SK-N-SH (cell line): ENCODE data around the gene SNX32.

ENCODE experiments used
- EP300 ChIP-seq, 2 experiments: IDR thresholded peaks; 2 replicates each; pipeline versions ENCODE4 v1.4.0 to v1.6.1; 2012; ENCODE audit warnings: borderline replicate concordance in 1 of 2, low read depth in 1 of 2, low read length in 1 of 2
- EZH2phosphoT487 ChIP-seq: fragments of 200-600 bp; sonication (generic); IDR thresholded peaks from 2 replicates; pipeline ENCODE4 v1.6.1; 2017; ENCODE audit warnings: low read depth, mixed run types, mild to moderate bottlenecking, antibody characterized with exemption, moderate library complexity, borderline replicate concordance
- JUND ChIP-seq: IDR thresholded peaks from 2 replicates; pipeline ENCODE4 v1.4.0; 2012
- POLR2AphosphoS5 ChIP-seq: IDR thresholded peaks from 2 replicates; pipeline ENCODE4 v1.6.1; 2012; ENCODE audit warnings: low read depth, low read length
- RCOR1 ChIP-seq: fragments of 150-350 bp; IDR thresholded peaks from 2 replicates; pipeline ENCODE4 v1.6.1; 2017; ENCODE audit warnings: antibody characterized with exemption, low read length
- SIN3A ChIP-seq: IDR thresholded peaks from 2 replicates; pipeline ENCODE4 v1.6.1; 2012; ENCODE audit warnings: low read depth, mild to moderate bottlenecking, low read length, moderate library complexity, borderline replicate concordance
- TCF12 ChIP-seq: IDR thresholded peaks from 2 replicates; pipeline ENCODE4 v1.4.0; 2012
- YY1 ChIP-seq: IDR thresholded peaks from 2 replicates; pipeline ENCODE4 v1.4.0; 2012; ENCODE audit warnings: low read depth, mild to moderate bottlenecking
- TF ChIP-seq, protein P1 (sequence below): fragments of 200-600 bp; sonication (generic); IDR thresholded peaks from 2 replicates; pipeline ENCODE4 v1.6.1; 2017; ENCODE audit warnings: antibody characterized with exemption, mild to moderate bottlenecking, moderate library complexity
- TF ChIP-seq, protein P2 (sequence below): fragments of 150-350 bp; IDR thresholded peaks from 2 replicates; pipeline ENCODE4 v1.6.1; 2017; ENCODE audit warnings: antibody characterized with exemption, low read length, low read depth, borderline replicate concordance
- TF ChIP-seq, protein P3 (sequence below): IDR thresholded peaks from 2 replicates; pipeline ENCODE4 v1.4.0; 2012; ENCODE audit warnings: low read depth, borderline replicate concordance

DNA sequence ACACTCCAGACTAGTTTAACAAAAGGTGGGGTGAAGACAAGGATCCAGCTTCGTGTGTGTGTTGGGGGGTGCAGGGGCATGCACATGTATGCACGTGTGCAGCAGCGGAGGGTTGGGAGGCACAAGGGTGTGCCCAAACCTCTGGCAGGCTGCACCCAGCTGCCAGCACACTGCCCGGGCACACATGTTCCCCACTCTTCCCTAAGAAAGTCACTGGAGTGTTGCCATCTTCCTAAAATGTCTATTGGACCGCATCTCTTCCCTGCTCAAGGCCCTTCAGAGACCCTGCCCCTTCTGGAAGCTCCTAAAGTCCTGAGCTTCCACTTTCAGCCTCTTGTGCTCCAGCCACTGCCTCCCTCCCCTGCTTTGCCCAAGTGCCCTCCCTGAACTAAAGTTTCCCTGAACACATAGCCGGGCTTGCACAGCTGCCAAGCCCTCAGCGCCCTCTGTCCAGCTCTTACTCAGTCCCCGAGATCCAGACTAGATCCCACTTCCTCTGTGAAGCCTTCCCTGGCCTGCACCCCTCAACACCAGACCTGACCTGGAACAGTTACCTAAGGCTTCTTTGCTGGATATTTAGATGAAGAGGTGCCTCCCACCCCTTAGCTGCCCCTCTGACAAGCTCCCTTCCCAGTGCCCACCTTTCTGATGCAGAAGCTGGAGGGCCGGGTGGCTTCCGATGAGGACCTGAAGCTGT is 18.2 kb downstream of the SNX32 start:
- TF ChIP-seq TCF12 (no peak), EZH2phosphoT487 (no peak), EP300 (IDR thresholded peaks at IDR 0.05; ENCODE audit: borderline replicate concordance in 1 of 2, low read depth in 1 of 2, low read length in 1 of 2) (no peak), POLR2AphosphoS5 (0 out of 2 replicates have a peak, but pooled peaks have one; percentile 16), YY1 (no peak), JUND (no peak), SIN3A (no peak), RCOR1 (no peak)
- TF ChIP-seq, protein P1, sequence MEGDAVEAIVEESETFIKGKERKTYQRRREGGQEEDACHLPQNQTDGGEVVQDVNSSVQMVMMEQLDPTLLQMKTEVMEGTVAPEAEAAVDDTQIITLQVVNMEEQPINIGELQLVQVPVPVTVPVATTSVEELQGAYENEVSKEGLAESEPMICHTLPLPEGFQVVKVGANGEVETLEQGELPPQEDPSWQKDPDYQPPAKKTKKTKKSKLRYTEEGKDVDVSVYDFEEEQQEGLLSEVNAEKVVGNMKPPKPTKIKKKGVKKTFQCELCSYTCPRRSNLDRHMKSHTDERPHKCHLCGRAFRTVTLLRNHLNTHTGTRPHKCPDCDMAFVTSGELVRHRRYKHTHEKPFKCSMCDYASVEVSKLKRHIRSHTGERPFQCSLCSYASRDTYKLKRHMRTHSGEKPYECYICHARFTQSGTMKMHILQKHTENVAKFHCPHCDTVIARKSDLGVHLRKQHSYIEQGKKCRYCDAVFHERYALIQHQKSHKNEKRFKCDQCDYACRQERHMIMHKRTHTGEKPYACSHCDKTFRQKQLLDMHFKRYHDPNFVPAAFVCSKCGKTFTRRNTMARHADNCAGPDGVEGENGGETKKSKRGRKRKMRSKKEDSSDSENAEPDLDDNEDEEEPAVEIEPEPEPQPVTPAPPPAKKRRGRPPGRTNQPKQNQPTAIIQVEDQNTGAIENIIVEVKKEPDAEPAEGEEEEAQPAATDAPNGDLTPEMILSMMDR: no peak
- TF ChIP-seq, protein P2, sequence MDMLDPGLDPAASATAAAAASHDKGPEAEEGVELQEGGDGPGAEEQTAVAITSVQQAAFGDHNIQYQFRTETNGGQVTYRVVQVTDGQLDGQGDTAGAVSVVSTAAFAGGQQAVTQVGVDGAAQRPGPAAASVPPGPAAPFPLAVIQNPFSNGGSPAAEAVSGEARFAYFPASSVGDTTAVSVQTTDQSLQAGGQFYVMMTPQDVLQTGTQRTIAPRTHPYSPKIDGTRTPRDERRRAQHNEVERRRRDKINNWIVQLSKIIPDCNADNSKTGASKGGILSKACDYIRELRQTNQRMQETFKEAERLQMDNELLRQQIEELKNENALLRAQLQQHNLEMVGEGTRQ: no peak
- TF ChIP-seq, protein P3, sequence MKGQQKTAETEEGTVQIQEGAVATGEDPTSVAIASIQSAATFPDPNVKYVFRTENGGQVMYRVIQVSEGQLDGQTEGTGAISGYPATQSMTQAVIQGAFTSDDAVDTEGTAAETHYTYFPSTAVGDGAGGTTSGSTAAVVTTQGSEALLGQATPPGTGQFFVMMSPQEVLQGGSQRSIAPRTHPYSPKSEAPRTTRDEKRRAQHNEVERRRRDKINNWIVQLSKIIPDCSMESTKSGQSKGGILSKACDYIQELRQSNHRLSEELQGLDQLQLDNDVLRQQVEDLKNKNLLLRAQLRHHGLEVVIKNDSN: no peak
